Mammary epithelial cell (primary cell): ENCODE results near the gene DTD1.

Source experiments
- CTCF ChIP-seq, 2 donors: IDR thresholded peaks in 1 of 2; conservative IDR thresholded peaks in 1 of 2; 2 replicates each; pipeline ENCODE4 v1.5.1; 2011 to 2012; ENCODE audit warnings: inconsistent platforms in 2 of 2, low read length in 2 of 2, mild to moderate bottlenecking in 2 of 2, control low read depth in 1 of 2, low read depth in 1 of 2; ENCODE audit not compliant: insufficient read depth in 1 of 2; ENCODE audit errors: extremely low read depth in 1 of 2
- EZH2 ChIP-seq: IDR thresholded peaks from 2 replicates; pipeline ENCODE4 v1.6.1; 2012; ENCODE audit warnings: low read length, inconsistent platforms, borderline replicate concordance

GRCh38 chr20:18808712-18809111 lies 220.9 kb downstream of the DTD1 start:
- TF ChIP-seq CTCF (conservative IDR thresholded peaks at IDR 0.05 in 1 of 2, IDR thresholded peaks at IDR 0.05 in 1 of 2; ENCODE audit: extremely low read depth in 1 of 2, insufficient read depth in 1 of 2, low read depth in 1 of 2, low read length in 2 of 2) = no peak
- TF ChIP-seq EZH2 = no peak
